ENCODE data around the gene ZDHHC6.

The ZDHHC6 gene

GRCh38 chr10:112385201-112385600 is 61.5 kb downstream of the ZDHHC6 start:
- Mint-ChIP-seq H3K9me3 (no peaks in the 10 kb centered on the region), H3K4me1 (peaks cover 86% of the 10 kb centered on the region), H3K27me3 (no peaks in the 10 kb centered on the region), H3K27ac (no peak overlapping the region), H3K36me3 (peaks cover 20% of the 10 kb centered on the region), H3K4me3 (no peak overlapping the region)

GRCh38 chr10:112384141-112384540 is 62.6 kb downstream of the ZDHHC6 start:
- Mint-ChIP-seq H3K4me1 (peaks cover 85% of the 10 kb centered on the region), H3K4me3 (peak overlapping the region; percentile 1), H3K36me3 (peaks cover 20% of the 10 kb centered on the region), H3K9me3 (no peaks in the 10 kb centered on the region), H3K27me3 (no peaks in the 10 kb centered on the region), H3K27ac (peak overlapping the region; percentile 33)

- no peak overlapping the region for H3K4me3 Mint-ChIP-seq
- H3K9me3 Mint-ChIP-seq, result no peaks in the 10 kb centered on the region
- no peaks in the 10 kb centered on the region for H3K27me3 Mint-ChIP-seq
- peaks cover 85% of the 10 kb centered on the region for H3K4me1 Mint-ChIP-seq
- H3K36me3 Mint-ChIP-seq, result peaks cover 16% of the 10 kb centered on the region
- H3K27ac Mint-ChIP-seq, result no peak overlapping the region
Observed at GRCh38 chr10:112383325-112383724, 63.4 kb downstream of the ZDHHC6 start.

- Mint-ChIP-seq H3K27me3 (no peaks in the 10 kb centered on the region), H3K4me1 (peaks cover 85% of the 10 kb centered on the region), H3K9me3 (no peaks in the 10 kb centered on the region), H3K27ac (no peak overlapping the region), H3K4me3 (no peak overlapping the region), H3K36me3 (peaks cover 18% of the 10 kb centered on the region)
Observed at GRCh38 chr10:112382515-112383235, 64.0 kb downstream of the ZDHHC6 start.
